Spleen (tissue), 11 donors: Measurements from ENCODE around the gene TLDC2. TPM values are rescaled to one million over a fixed set of nuclear protein-coding genes. Genes with fewer than 3 reads are reported as not detected.
"Not testable (repeated sequence)": the region's sequence is repeated elsewhere in the genome, so short reads cannot be mapped to it uniquely, and the experiment has no call there.

Source experiments
- DNase-seq: peaks from one replicate; pipeline ENCODE4 v3.0.0-alpha.2; 2020
- H3K27ac ChIP-seq, 8 donors: fragments of 200-600 bp; sonication (generic) in 7 of 8; 1 replicate in 4 of 8; 2 replicates in 4 of 8; pipeline versions ENCODE4 v1.5.0 to v1.8.0; 2016 to 2021; ENCODE audit warnings: inconsistent platforms in 4 of 8, mild to moderate bottlenecking in 4 of 8, moderate library complexity in 1 of 8
- H3K27me3 ChIP-seq, 7 donors: fragments of 200-600 bp; sonication (generic) in 6 of 7; replicated peaks in 1 of 7; 1 replicate in 4 of 7; 2 replicates in 3 of 7; pipeline versions ENCODE4 v1.5.0 to v1.8.0; 2016 to 2021; ENCODE audit warnings: inconsistent platforms in 3 of 7, mild to moderate bottlenecking in 1 of 7
- H3K36me3 ChIP-seq, 6 donors: fragments of 200-600 bp; sonication (generic) in 5 of 6; 1 replicate in 4 of 6; 2 replicates in 2 of 6; pipeline versions ENCODE4 v1.5.0 to v1.8.0; 2016 to 2021; ENCODE audit warnings: inconsistent platforms in 2 of 6
- H3K4me1 ChIP-seq, 6 donors: fragments of 200-600 bp; sonication (generic) in 5 of 6; 1 replicate in 3 of 6; 2 replicates in 3 of 6; pipeline versions ENCODE4 v1.5.0 to v1.8.0; 2016 to 2021; ENCODE audit warnings: inconsistent platforms in 3 of 6
- H3K4me3 ChIP-seq, 8 donors: fragments of 200-600 bp; sonication (generic) in 7 of 8; 1 replicate in 4 of 8; 2 replicates in 4 of 8; pipeline versions ENCODE4 v1.5.0 to v1.8.0; 2016 to 2021; ENCODE audit warnings: inconsistent platforms in 4 of 8, mild to moderate bottlenecking in 4 of 8, moderate library complexity in 2 of 8
- H3K9me3 ChIP-seq, 8 donors: fragments of 200-600 bp; sonication (generic) in 7 of 8; 1 replicate in 4 of 8; 2 replicates in 4 of 8; pipeline versions ENCODE4 v1.5.0 to v1.8.0; 2016 to 2021; ENCODE audit warnings: inconsistent platforms in 4 of 8
- CTCF ChIP-seq, 11 experiments: fragments of 200-600 bp in 7 of 11; fragments of 450-650 bp in 4 of 11; sonication (generic) in 4 of 11; IDR thresholded peaks in 8 of 11; conservative IDR thresholded peaks in 3 of 11; 1 replicate in 7 of 11; 2 replicates in 4 of 11; pipeline versions ENCODE4 v1.4.0 to v1.8.0; 2016 to 2021; ENCODE audit warnings: antibody characterized with exemption in 11 of 11, inconsistent platforms in 4 of 11, mild to moderate bottlenecking in 1 of 11
- POLR2A ChIP-seq, 3 donors: fragments of 450-650 bp; IDR thresholded peaks; one replicate each; pipeline ENCODE4 v1.5.1; 2017; ENCODE audit warnings: antibody characterized with exemption in 3 of 3, mild to moderate bottlenecking in 1 of 3
- POLR2AphosphoS5 ChIP-seq, 3 donors: sonication (generic); formaldehyde crosslinking; IDR thresholded peaks; one replicate each; pipeline ENCODE4 v1.5.1; 2017; ENCODE audit warnings: antibody characterized with exemption in 3 of 3
- WGBS, 5 donors: extraction: QIAGEN DNeasy Blood & Tissue Kit in 3 of 5; methylation state at CpG; one replicate each; pipeline versions ENCODE4 v1.1.5 to v1.1.7; 2013 to 2018; 5-methylcytosine and 5-hydroxymethylcytosine counted together
- intact Hi-C: fragments of 100-400 bp; cut with DNase I; formaldehyde crosslinking; loops from one replicate; pipeline ENCODE4 v1.15.0; 2023; ENCODE audit warnings: low total_unique reads
- polyA plus RNA-seq, 3 donors: library from polyadenylated mRNA; stranded (reverse); fragments of 200-250 nt; gene quantifications; one replicate each; pipeline ENCODE4 v1.2.1, GENCODE V29; 2013
- total RNA-seq, 7 donors: library from RNA; depleted of rRNA in 3 of 7; stranded (reverse); fragments of >200 nt in 3 of 7; fragmentation: NEBNext Ultra II Directional in 4 of 7; extraction: Animal tissue kit (Norgen Biotek cat#: 25700) in 4 of 7; gene quantifications; one replicate each; pipeline versions ENCODE4 v1.1.0 to v1.2.1, GENCODE V29; 2016 to 2021
- donor health status: healthy with polysubstance abuse.
- donor health status: DM: no; HTN: no; CAD: no; lungs with moderate emphysema.
- donor health status: DM: no; HTN: no; CAD: no.
- donor health status: Bipolar disorder and iron deficiency.
- donor health status: healthy.
- donor health status: DM: no; HTN: no; CAD: no.
- donor health status: DM: yes; HTN: yes; CAD: no.

The TLDC2 gene
- total and polyA plus RNA-seq, 10 donors = 0.05 to 0.16 (median 0.11) TPM; not detected in 7

- intact Hi-C loops = no loop called here
- no peak for TF ChIP-seq CTCF (IDR thresholded peaks at IDR 0.05 in 8 of 11, conservative IDR thresholded peaks at IDR 0.05 in 3 of 11)
- peak in 2 of 3 donors; percentile 16 to 41 for TF ChIP-seq POLR2AphosphoS5 (IDR thresholded peaks at IDR 0.05)
- no peak for TF ChIP-seq POLR2A (IDR thresholded peaks at IDR 0.05)
- H3K9me3 ChIP-seq = no peaks in the 10 kb centered on the region
- peaks cover 31 to 91% (median 59%) of the 10 kb centered on the region in 6 donors for H3K4me1 ChIP-seq
- 92 to 97% (median 95%) methylated on average over 19 to 23 of the region's 23 CpGs for WGBS, 5 donors
- DNase-seq = no peak
- H3K36me3 ChIP-seq = peaks cover 0 to 16% (median 2%) of the 10 kb centered on the region in 6 donors
- no peaks in the 10 kb centered on the region for H3K27me3 ChIP-seq
- H3K27ac ChIP-seq = peak overlapping the region in 4 of 8 donors; percentile 22 to 75 (median 35)
- H3K4me3 ChIP-seq = no peak overlapping the region
Measured at GRCh38 chr20:36839150-36839549, 36.8 kb upstream of the TLDC2 start.

- intact Hi-C loops, H3K4me3 ChIP-seq, DNase-seq, H3K27me3 ChIP-seq, H3K9me3 ChIP-seq: not testable (repeated sequence)
- Histone ChIP-seq H3K36me3 (peaks cover 0 to 16% (median 2%) of the 10 kb centered on the region in 6 donors), H3K27ac (peak overlapping the region in 6 of 8 donors; percentile 84 to 92 (median 88)), H3K4me1 (peaks cover 24 to 91% (median 60%) of the 10 kb centered on the region in 6 donors)
- WGBS, 5 donors = 87 to 96% (median 94%) methylated on average over 9 of the region's 9 CpGs
Measured at GRCh38 chr20:36841030-36841429, 34.9 kb upstream of the TLDC2 start.

GRCh38 chr20:36845288-36845971 is 30.5 kb upstream of the TLDC2 start:
- Histone ChIP-seq H3K4me3 (peak overlapping the region in 1 of 8 donors; percentile 8), H3K36me3 (no peaks in the 10 kb centered on the region), H3K27ac (peak overlapping the region in 7 of 8 donors; percentile 46 to 92 (median 88)), H3K27me3 (no peaks in the 10 kb centered on the region), H3K4me1 (peaks cover 36 to 93% (median 82%) of the 10 kb centered on the region in 6 donors), H3K9me3 (peaks cover 0 to under 1% (median 0%) of the 10 kb centered on the region in 8 donors)
- WGBS, 5 donors = 65 to 87% (median 80%) methylated on average over 6 to 10 of the region's 10 CpGs
- no peak for TF ChIP-seq POLR2A (IDR thresholded peaks at IDR 0.05)
- TF ChIP-seq POLR2AphosphoS5 (IDR thresholded peaks at IDR 0.05) = peak in 1 of 3 donors; percentile 19
- peak; percentile 84 for DNase-seq
- intact Hi-C loops = no loop called here

GRCh38 chr20:36847009-36847709 is 28.8 kb upstream of the TLDC2 start:
- TF ChIP-seq POLR2AphosphoS5 (IDR thresholded peaks at IDR 0.05) = no peak
- TF ChIP-seq POLR2A (IDR thresholded peaks at IDR 0.05) = no peak
- TF ChIP-seq CTCF (IDR thresholded peaks at IDR 0.05 in 8 of 11, conservative IDR thresholded peaks at IDR 0.05 in 3 of 11) = no peak
- Histone ChIP-seq H3K36me3 (no peaks in the 10 kb centered on the region), H3K9me3 (peaks cover 0 to 5% (median 2%) of the 10 kb centered on the region in 8 donors), H3K4me1 (peaks cover 34 to 93% (median 84%) of the 10 kb centered on the region in 6 donors), H3K27ac (peak overlapping the region; percentile 19 to 92 (median 82)), H3K4me3 (no peak overlapping the region), H3K27me3 (no peaks in the 10 kb centered on the region)
- intact Hi-C loops = no loop called here
- 82 to 88% (median 85%) methylated on average over 18 of the region's 18 CpGs for WGBS, 5 donors
- no peak for DNase-seq

GRCh38 chr20:36847710-36848040 is 28.3 kb upstream of the TLDC2 start:
- WGBS, 5 donors = 74 to 92% (median 77%) methylated on average over 1 of the region's 1 CpG
- Histone ChIP-seq H3K27me3 (no peaks in the 10 kb centered on the region), H3K4me1 (peaks cover 33 to 93% (median 83%) of the 10 kb centered on the region in 6 donors), H3K36me3 (no peaks in the 10 kb centered on the region), H3K4me3 (no peak overlapping the region), H3K9me3 (peaks cover 0 to 5% (median 2%) of the 10 kb centered on the region in 8 donors), H3K27ac (peak overlapping the region in 5 of 8 donors; percentile 25 to 92 (median 32))
- no peak for DNase-seq
- intact Hi-C loops = no loop called here
- TF ChIP-seq POLR2AphosphoS5 (IDR thresholded peaks at IDR 0.05) (no peak), POLR2A (IDR thresholded peaks at IDR 0.05) (no peak), CTCF (IDR thresholded peaks at IDR 0.05 in 8 of 11, conservative IDR thresholded peaks at IDR 0.05 in 3 of 11) (no peak)
